Measurements from ENCODE around the gene MAFF.
"Not testable (repeated sequence)": the region's sequence is repeated elsewhere in the genome, so short reads cannot be mapped to it uniquely, and the experiment has no call there.

The MAFF gene

DNA sequence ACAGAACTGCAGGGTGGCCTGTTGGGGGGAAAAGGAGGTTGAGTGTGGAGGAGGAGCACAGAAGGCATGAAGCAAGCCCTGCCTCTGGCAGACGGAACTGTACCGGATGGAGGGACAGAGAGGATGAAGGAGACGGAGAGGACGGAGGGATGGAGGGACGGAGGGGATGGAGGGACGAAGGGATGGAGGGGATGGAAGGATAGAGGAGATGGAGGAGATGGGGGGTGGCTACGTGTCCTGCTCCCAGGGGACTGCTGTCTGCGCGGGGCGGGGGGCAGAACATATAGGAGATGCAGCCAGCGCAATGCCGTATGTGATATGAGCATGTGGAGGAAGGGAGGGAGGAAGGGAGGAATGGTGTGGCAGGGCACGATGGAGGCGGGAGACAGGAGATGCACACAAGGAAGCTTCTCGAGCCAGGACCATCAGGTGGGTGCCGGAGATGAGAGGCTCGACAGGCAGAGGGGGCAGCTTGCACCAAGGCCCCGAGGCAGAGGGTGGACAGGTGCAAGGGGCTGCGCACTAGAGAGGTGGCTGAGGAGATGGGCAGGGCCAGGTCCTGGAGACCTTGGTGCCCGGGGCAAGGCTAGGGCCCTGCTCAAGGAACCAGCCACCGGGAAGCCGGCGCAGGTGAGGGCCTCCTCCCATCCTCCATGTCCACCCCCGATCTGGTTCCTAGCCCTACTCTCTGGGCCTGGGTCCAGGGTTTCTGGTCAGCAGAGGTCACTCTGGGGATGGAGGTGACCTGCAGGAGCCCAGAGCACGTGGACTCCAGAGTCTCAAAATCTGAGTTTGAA is 25.3 kb downstream of the MAFF start:
- Histone ChIP-seq H3K36me3 (ENCODE audit: control insufficient read depth, insufficient read depth, low read length) (peaks cover 24% of the 10 kb centered on the region), H3K9me3 (ENCODE audit: control insufficient read depth, insufficient read depth, low read length) (no peaks in the 10 kb centered on the region), H3K4me3 (ENCODE audit: low read length) (no peak overlapping the region), H3K27ac (ENCODE audit: low read length) (no peak overlapping the region), H3K27me3 (ENCODE audit: control insufficient read depth, insufficient read depth, low read length) (no peaks in the 10 kb centered on the region), H3K4me1 (ENCODE audit: control insufficient read depth, insufficient read depth, low read length) (no peaks in the 10 kb centered on the region; the same call in 1 of the 2 replicates)
- DNase-seq (ENCODE audit: low read depth, low spot score): no peak
- WGBS (ENCODE audit: insufficient coverage, insufficient read length): 100% methylated on average over 4 of the region's 25 CpGs

DNA sequence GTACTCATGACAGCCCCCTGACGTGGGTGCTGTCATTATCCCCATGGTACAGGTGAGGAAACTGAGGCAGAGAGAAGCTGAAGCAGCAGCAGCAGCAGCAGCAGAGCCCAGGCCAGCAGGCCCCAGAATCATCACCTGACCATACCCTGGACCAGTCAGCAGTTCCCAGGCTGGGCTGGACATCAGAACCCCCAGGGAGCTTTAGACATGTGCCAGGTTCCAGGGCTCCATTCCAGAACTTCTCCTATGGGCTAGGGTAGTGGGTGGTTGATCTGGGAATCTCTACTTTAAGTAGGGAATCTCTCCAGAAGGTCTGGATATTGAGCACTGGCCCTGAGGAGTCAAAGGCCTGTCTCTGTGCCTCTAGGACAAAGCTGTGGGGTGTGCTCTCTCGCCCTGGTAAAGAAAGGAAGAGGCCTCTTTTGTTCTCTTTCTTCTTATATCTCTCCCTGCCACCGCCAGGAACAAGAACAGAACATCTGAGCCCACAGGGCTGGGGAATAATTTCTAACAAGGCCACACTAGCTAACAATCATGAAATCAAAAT is 26.6 kb downstream of the MAFF start:
- no peak overlapping the region for H3K27ac ChIP-seq (ENCODE audit: low read length)
- no CpG with 5 or more reads among the region's 3 CpGs for WGBS (ENCODE audit: insufficient coverage, insufficient read length)
- no peak overlapping the region for H3K4me3 ChIP-seq (ENCODE audit: low read length)
- H3K36me3 ChIP-seq (ENCODE audit: control insufficient read depth, insufficient read depth, low read length): peaks cover 29% of the 10 kb centered on the region
- H3K4me1 ChIP-seq (ENCODE audit: control insufficient read depth, insufficient read depth, low read length): no peaks in the 10 kb centered on the region; the same call in 1 of the 2 replicates
- no peak for DNase-seq (ENCODE audit: low read depth, low spot score)
- H3K27me3 ChIP-seq (ENCODE audit: control insufficient read depth, insufficient read depth, low read length): no peaks in the 10 kb centered on the region
- H3K9me3 ChIP-seq (ENCODE audit: control insufficient read depth, insufficient read depth, low read length): no peaks in the 10 kb centered on the region

DNA sequence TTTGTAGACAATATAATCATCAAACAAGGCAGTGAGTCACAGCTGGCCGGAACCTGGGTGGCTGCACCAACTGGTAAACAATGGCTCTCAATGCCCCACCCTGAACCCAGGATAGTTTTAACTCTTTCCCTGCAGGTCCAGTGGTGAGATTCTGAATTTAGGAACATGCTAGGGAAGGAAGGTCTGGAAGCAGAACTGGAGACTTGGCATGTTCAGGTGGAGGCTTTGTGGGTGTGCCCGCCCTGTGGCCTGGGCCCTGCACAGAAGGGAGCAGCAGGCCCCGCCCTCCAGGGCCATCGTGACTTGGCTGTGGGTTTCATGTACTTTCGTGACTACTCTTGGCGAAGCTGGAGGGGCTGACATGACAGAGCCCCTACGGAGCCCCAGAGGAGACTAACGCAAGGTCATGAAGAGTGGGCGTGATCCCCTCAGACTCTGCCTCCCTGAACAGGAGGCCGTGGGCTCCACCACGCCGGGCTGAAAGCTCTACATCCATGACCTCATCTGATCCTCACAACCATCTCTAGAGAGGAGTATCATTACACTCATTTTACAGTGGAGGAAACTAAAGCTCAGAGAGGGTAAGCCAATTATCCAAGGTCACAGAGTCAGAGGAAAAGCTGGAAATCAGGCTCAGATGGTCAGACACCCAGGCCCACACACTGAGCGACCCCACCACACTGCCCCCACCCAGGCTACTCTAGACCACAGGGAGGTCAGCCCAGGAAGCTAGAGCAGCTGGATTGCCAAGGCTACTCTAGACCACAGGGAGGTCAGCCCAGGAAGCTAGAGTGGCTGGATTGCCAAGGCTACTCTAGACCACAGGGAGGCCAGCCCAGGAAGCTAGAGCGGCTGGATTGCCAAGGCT is 27.3 kb downstream of the MAFF start:
- no CpG with 5 or more reads among the region's 14 CpGs for WGBS (ENCODE audit: insufficient coverage, insufficient read length)
- no peaks in the 10 kb centered on the region for H3K9me3 ChIP-seq (ENCODE audit: control insufficient read depth, insufficient read depth, low read length)
- peaks cover 29% of the 10 kb centered on the region for H3K36me3 ChIP-seq (ENCODE audit: control insufficient read depth, insufficient read depth, low read length)
- H3K27me3 ChIP-seq (ENCODE audit: control insufficient read depth, insufficient read depth, low read length): no peaks in the 10 kb centered on the region
- H3K27ac ChIP-seq (ENCODE audit: low read length): no peak overlapping the region
- no peak overlapping the region for H3K4me3 ChIP-seq (ENCODE audit: low read length)
- no peak for DNase-seq (ENCODE audit: low read depth, low spot score)
- H3K4me1 ChIP-seq (ENCODE audit: control insufficient read depth, insufficient read depth, low read length): no peaks in the 10 kb centered on the region

DNA sequence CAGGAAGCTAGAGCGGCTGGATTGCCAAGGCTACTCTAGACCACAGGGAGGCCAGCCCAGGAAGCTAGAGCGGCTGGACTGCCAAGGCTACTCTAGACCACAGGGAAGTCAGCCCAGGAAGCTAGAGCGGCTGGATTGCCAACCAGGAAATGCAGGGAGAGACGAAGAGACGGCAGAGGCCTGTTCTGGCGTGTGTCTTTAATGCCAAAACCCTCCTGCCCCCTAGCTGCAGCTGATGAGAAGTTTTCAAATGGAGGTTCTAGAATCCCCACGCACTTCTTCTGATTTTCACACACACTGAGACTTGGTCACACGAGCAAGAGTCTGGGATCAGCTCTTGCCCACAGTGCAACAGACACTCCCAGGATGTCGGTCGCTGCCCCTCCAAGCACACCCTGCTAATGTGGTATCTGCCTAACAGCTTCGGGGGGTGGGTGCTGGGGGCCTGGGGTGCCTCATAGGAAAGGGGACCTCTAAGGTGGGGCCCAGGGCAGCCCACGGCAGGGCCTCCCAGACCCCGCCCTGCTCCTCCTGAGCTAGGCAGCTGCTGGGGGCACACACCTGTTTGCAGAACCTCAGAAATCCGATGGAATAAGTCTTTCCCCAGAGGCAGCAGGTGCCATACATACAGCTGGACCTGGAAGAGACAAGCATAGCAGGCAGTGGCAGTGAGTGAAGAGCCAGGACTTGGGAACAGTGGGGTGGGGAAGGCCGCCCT is 28.5 kb downstream of the MAFF start:
- Histone ChIP-seq H3K36me3 (ENCODE audit: control insufficient read depth, insufficient read depth, low read length) (peaks cover 24% of the 10 kb centered on the region), H3K27me3 (ENCODE audit: control insufficient read depth, insufficient read depth, low read length) (no peaks in the 10 kb centered on the region), H3K4me3 (ENCODE audit: low read length) (no peak overlapping the region), H3K4me1 (ENCODE audit: control insufficient read depth, insufficient read depth, low read length) (no peaks in the 10 kb centered on the region), H3K27ac (ENCODE audit: low read length) (no peak overlapping the region), H3K9me3 (ENCODE audit: control insufficient read depth, insufficient read depth, low read length) (no peaks in the 10 kb centered on the region)
- no CpG with 5 or more reads among the region's 15 CpGs for WGBS (ENCODE audit: insufficient coverage, insufficient read length)
- DNase-seq (ENCODE audit: low read depth, low spot score): no peak

DNA sequence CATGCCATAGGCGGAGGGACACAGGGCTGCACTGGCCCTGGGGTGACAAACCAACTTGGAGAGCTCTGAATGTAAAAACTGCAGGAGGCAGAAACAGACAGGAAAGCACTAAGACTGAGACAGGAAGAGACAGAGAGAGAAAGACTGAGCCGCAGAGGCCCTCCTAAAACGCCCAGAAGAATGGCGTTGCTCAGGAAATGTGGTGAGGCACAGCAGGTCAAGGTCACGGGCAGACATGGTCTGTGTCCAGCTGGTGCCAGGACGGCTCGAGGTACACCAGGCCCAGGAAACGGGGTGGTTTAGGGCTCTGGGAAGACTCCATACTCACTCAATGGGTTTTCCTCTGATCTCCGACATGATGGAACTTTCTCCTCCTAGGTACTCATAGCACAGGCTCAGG is 29.1 kb downstream of the MAFF start:
- Histone ChIP-seq H3K27me3 (ENCODE audit: control insufficient read depth, insufficient read depth, low read length) (no peaks in the 10 kb centered on the region), H3K9me3 (ENCODE audit: control insufficient read depth, insufficient read depth, low read length) (no peaks in the 10 kb centered on the region), H3K4me1 (ENCODE audit: control insufficient read depth, insufficient read depth, low read length) (no peaks in the 10 kb centered on the region), H3K4me3 (ENCODE audit: low read length) (no peak overlapping the region), H3K27ac (ENCODE audit: low read length) (no peak overlapping the region), H3K36me3 (ENCODE audit: control insufficient read depth, insufficient read depth, low read length) (peaks cover 20% of the 10 kb centered on the region)
- WGBS (ENCODE audit: insufficient coverage, insufficient read length): no CpG with 5 or more reads among the region's 9 CpGs
- DNase-seq (ENCODE audit: low read depth, low spot score): no peak

DNA sequence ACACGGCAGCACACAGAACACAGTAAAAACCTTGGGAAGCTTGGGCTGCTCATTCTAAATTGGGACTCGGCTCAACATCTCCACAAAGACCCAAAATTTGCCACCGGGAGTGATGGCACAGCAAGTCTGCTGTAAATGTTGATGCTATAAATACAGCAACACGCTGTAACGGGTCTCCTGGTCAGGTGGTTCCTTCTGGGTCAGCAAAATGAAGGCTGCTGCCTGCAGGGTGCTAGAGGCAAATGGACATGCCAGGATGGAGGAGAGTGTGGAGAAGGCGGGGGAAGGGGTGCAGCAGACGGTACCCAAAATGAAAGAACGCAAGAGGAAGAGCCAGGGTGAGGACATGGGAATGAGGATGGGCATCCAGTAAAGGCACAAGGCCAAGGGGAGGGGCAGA is 30.4 kb downstream of the MAFF start:
- no peak for DNase-seq (ENCODE audit: low read depth, low spot score)
- Histone ChIP-seq H3K9me3 (ENCODE audit: control insufficient read depth, insufficient read depth, low read length) (no peaks in the 10 kb centered on the region), H3K27me3 (ENCODE audit: control insufficient read depth, insufficient read depth, low read length) (no peaks in the 10 kb centered on the region), H3K4me1 (ENCODE audit: control insufficient read depth, insufficient read depth, low read length) (no peaks in the 10 kb centered on the region), H3K36me3 (ENCODE audit: control insufficient read depth, insufficient read depth, low read length) (peaks cover 20% of the 10 kb centered on the region), H3K4me3 (ENCODE audit: low read length) (no peak overlapping the region), H3K27ac (ENCODE audit: low read length) (no peak overlapping the region)
- WGBS (ENCODE audit: insufficient coverage, insufficient read length): no CpG with 5 or more reads among the region's 8 CpGs

DNA sequence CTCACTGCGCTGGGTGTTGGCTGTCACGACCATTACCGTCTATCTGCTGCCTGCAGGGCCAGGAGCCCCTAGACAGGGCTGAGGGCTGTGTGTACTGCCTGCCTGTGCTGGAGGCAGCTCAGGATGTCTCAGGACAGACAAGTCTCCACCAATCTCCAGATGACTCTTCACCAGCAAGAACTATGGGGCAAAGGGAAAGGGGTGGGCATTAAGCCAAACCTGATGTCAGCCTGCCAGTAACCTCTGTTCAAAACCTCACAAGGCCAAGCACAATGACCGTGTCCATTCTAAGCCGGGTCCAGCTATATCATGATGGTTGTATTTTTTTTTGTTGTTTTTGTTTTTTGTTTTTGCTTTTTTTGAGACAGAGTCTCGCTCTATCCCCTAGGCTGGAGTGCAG is 31.6 kb downstream of the MAFF start:
- Histone ChIP-seq H3K36me3 (ENCODE audit: control insufficient read depth, insufficient read depth, low read length) (peaks cover 15% of the 10 kb centered on the region), H3K27me3 (ENCODE audit: control insufficient read depth, insufficient read depth, low read length) (no peaks in the 10 kb centered on the region), H3K9me3 (ENCODE audit: control insufficient read depth, insufficient read depth, low read length) (no peaks in the 10 kb centered on the region), H3K27ac (ENCODE audit: low read length) (no peak overlapping the region), H3K4me3 (ENCODE audit: low read length) (no peak overlapping the region), H3K4me1 (ENCODE audit: control insufficient read depth, insufficient read depth, low read length) (no peaks in the 10 kb centered on the region)
- no CpG with 5 or more reads among the region's 6 CpGs for WGBS (ENCODE audit: insufficient coverage, insufficient read length)
- DNase-seq (ENCODE audit: low read depth, low spot score): no peak

DNA sequence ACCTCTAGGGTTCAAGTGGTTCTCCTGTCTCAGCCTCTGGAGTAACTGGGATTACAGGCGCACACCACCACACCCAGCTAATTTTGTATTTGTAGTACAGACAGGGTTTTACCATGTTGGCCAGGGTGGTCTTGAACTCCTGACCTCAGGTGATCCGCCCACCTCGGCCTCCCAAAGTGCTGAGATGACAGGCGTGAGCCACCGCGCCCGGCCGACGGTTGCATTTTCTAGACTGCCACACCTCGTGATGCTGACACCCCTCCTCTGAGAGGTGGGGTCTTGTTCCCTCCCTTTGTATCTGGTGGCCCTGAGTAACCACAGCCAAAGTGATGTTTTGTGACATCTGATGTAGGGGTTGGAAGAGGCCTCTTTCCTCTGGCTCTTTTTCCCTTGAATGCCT is 32.1 kb downstream of the MAFF start:
- H3K36me3 ChIP-seq (ENCODE audit: control insufficient read depth, insufficient read depth, low read length): peaks cover 15% of the 10 kb centered on the region
- not testable (repeated sequence) for H3K27ac ChIP-seq (ENCODE audit: low read length); H3K9me3 ChIP-seq (ENCODE audit: control insufficient read depth, insufficient read depth, low read length); H3K4me1 ChIP-seq (ENCODE audit: control insufficient read depth, insufficient read depth, low read length); H3K4me3 ChIP-seq (ENCODE audit: low read length); H3K27me3 ChIP-seq (ENCODE audit: control insufficient read depth, insufficient read depth, low read length); DNase-seq (ENCODE audit: low read depth, low spot score)
- WGBS (ENCODE audit: insufficient coverage, insufficient read length): no CpG with 5 or more reads among the region's 10 CpGs

DNA sequence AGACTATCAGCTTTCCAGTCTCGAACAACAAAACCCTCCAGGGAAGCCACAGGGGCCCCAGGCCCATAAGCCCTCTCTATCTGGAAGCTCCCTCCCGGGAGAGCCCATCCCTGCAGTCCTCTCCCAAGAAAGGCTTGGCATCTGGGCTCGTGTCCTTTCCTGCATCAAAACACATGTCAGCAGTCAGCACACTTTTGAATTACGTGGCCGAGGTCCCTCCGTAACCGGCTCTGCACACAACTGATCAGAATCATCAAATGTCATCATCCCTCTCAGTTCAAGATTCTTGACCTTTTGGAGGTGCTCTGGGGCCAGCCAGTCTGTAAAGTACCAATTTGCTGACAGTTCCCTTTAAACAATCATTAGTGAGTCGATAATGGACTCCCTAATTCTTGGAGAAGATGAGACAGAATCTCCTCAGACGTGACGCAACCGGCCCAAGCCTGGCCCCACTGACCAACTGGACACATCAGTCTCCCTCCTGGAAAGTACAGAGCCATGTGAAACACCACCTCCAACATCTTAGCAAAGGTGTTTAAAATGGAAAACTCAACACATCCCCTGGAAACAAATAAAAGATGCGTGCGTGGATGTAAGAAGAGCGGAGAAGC is 33.6 kb downstream of the MAFF start:
- no peak for DNase-seq (ENCODE audit: low read depth, low spot score)
- WGBS (ENCODE audit: insufficient coverage, insufficient read length): no CpG with 5 or more reads among the region's 14 CpGs
- Histone ChIP-seq H3K27me3 (ENCODE audit: control insufficient read depth, insufficient read depth, low read length) (no peaks in the 10 kb centered on the region), H3K4me1 (ENCODE audit: control insufficient read depth, insufficient read depth, low read length) (no peaks in the 10 kb centered on the region), H3K27ac (ENCODE audit: low read length) (no peak overlapping the region), H3K4me3 (ENCODE audit: low read length) (no peak overlapping the region), H3K36me3 (ENCODE audit: control insufficient read depth, insufficient read depth, low read length) (peaks cover 13% of the 10 kb centered on the region), H3K9me3 (ENCODE audit: control insufficient read depth, insufficient read depth, low read length) (no peaks in the 10 kb centered on the region)

DNA sequence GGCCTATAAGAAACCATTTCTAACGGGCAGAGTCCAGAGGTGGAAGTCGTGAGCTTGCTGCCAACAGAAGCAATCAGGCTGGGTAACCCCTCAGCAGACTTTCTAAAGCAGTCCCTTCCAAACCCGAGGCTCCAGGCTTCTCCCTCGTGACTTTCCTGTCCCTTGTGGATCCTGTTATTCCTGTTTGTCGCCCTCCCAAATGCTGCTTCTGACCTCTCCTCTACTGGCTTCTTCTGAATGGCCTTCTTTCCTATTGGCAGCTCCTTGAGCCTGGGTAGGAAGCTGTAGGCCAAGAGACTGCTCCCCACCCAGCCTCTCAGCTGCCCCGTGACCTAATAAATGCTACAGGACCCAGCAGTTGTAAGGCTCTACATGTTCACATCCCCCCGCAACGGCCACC is 35.0 kb downstream of the MAFF start:
- DNase-seq (ENCODE audit: low read depth, low spot score): no peak
- no CpG with 5 or more reads among the region's 8 CpGs for WGBS (ENCODE audit: insufficient coverage, insufficient read length)
- peaks cover 9% of the 10 kb centered on the region; the same call in 1 of the 2 replicates for H3K36me3 ChIP-seq (ENCODE audit: control insufficient read depth, insufficient read depth, low read length)
- H3K9me3 ChIP-seq (ENCODE audit: control insufficient read depth, insufficient read depth, low read length): no peaks in the 10 kb centered on the region
- H3K4me3 ChIP-seq (ENCODE audit: low read length): no peak overlapping the region
- no peaks in the 10 kb centered on the region for H3K4me1 ChIP-seq (ENCODE audit: control insufficient read depth, insufficient read depth, low read length)
- H3K27ac ChIP-seq (ENCODE audit: low read length): no peak overlapping the region
- no peaks in the 10 kb centered on the region for H3K27me3 ChIP-seq (ENCODE audit: control insufficient read depth, insufficient read depth, low read length)

Measured in iPS DF 6.9 (cell line).